Astrocyte of the hippocampus (primary cell): ENCODE data around the gene DDX31.
A peak's percentile ranks its signal among the peaks of the same experiment; 100 is the strongest.

Experiments
- DNase-seq: peaks from one replicate; pipeline ENCODE4 v3.0.0; 2011; ENCODE audit warnings: low read depth, low spot score

The DDX31 gene

GRCh38 chr9:132673355-132673754, 3.6 kb upstream of the DDX31 start:
- peak; percentile 48 for DNase-seq

- DNase-seq, result no peak
Measured at GRCh38 chr9:132672413-132672690, 2.6 kb upstream of the DDX31 start.

- no peak for DNase-seq
Measured at GRCh38 chr9:132671620-132672412, 2.0 kb upstream of the DDX31 start.

- peak; percentile 58 for DNase-seq
Measured at GRCh38 chr9:132670457-132671391, 941 bp upstream of the DDX31 start, which contains the start of gene GTF3C4. GTF3C4 (plus strand) TSS chr9:132670464; CDS start chr9:132670599, 135 bp downstream.

- DNase-seq, result no peak
Measured at GRCh38 chr9:132669319-132669697, 475 bp downstream of the DDX31 start.

- DNase-seq, result no peak
Measured at GRCh38 chr9:132663851-132664250, 5.9 kb downstream of the DDX31 start.

GRCh38 chr9:132663117-132663516, 6.7 kb downstream of the DDX31 start:
- DNase-seq, result peak; percentile 16

- peak; percentile 10 for DNase-seq
Measured at GRCh38 chr9:132662152-132662945, 7.4 kb downstream of the DDX31 start.

GRCh38 chr9:132656299-132656698, 13.5 kb downstream of the DDX31 start:
- DNase-seq, result no peak

- DNase-seq, result peak; percentile 85
Measured at GRCh38 chr9:132651259-132651658, 18.5 kb downstream of the DDX31 start.

- DNase-seq, result no peak
Measured at GRCh38 chr9:132648685-132649084, 21.1 kb downstream of the DDX31 start.

GRCh38 chr9:132648283-132648682, 21.5 kb downstream of the DDX31 start:
- DNase-seq, result no peak

- no peak for DNase-seq
Measured at GRCh38 chr9:132647806-132648205, 22.0 kb downstream of the DDX31 start.

- DNase-seq, result peak; percentile 96
Measured at GRCh38 chr9:132647355-132647754, 22.4 kb downstream of the DDX31 start.

GRCh38 chr9:132646726-132647125, 23.1 kb downstream of the DDX31 start:
- DNase-seq, result peak; percentile 30

- no peak for DNase-seq
Measured at GRCh38 chr9:132645711-132646110, 24.1 kb downstream of the DDX31 start.

GRCh38 chr9:132645306-132645705, 24.5 kb downstream of the DDX31 start:
- no peak for DNase-seq

GRCh38 chr9:132644251-132644650, 25.5 kb downstream of the DDX31 start:
- DNase-seq, result no peak

- no peak for DNase-seq
Measured at GRCh38 chr9:132641216-132641615, 28.6 kb downstream of the DDX31 start.

- no peak for DNase-seq
Measured at GRCh38 chr9:132639322-132639721, 30.5 kb downstream of the DDX31 start.

GRCh38 chr9:132638240-132638639, 31.5 kb downstream of the DDX31 start:
- DNase-seq, result no peak

GRCh38 chr9:132637801-132638200, 32.0 kb downstream of the DDX31 start:
- DNase-seq, result no peak
